Ovary (tissue), 3 donors: ENCODE results near the gene NLRP10.

Experiments used
- CTCF ChIP-seq, 3 donors: fragments of 450-650 bp in 2 of 3; fragments of 200-600 bp in 1 of 3; IDR thresholded peaks; one replicate each; pipeline versions ENCODE4 v1.5.1 to v1.8.0; 2016 to 2022; ENCODE audit warnings: antibody characterized with exemption in 3 of 3, mild to moderate bottlenecking in 1 of 3
- EP300 ChIP-seq: sonication (generic); formaldehyde crosslinking; IDR thresholded peaks from one replicate; pipeline ENCODE4 v1.6.1; 2017; ENCODE audit warnings: antibody characterized with exemption
- POLR2A ChIP-seq: fragments of 450-650 bp; IDR thresholded peaks from one replicate; pipeline ENCODE4 v1.6.1; 2017; ENCODE audit warnings: antibody characterized with exemption, mild to moderate bottlenecking, moderate library complexity
- donor health status: DM: no; HTN: no; CAD: no.

GRCh38 chr11:7944123-7944522 lies 21.1 kb downstream of the NLRP10 start:
- no peak for TF ChIP-seq CTCF (IDR thresholded peaks at IDR 0.05)
- TF ChIP-seq POLR2A, result no peak
- no peak for TF ChIP-seq EP300
